ENCODE data around the gene TLR6.

TLR6 gene

GRCh38 chr4:38876636-38877035 lies 20.0 kb upstream of the TLR6 start:
- no peak for TF ChIP-seq CTCF (IDR thresholded peaks at IDR 0.05; ENCODE audit: control extremely low read depth, extremely low read depth, low read depth, missing control alignments)
- POLR2A ChIA-PET: interaction anchor here (0.7 kb wide), 1 partner anchor 145 kb away, joined by 3 read pairs; no protein-coding TSS in a partner anchor
- CTCF ChIA-PET: interaction anchor here (0.8 to 9.9 kb wide), 5 partner anchors 9 to 118 kb away, joined by 3 to 79 read pairs (median 4); no protein-coding TSS in a partner anchor
- DNase-seq (ENCODE audit: extremely low spot score): no peak

GRCh38 chr4:38873290-38873944 lies 16.8 kb upstream of the TLR6 start:
- no peak for DNase-seq (ENCODE audit: extremely low spot score)
- CTCF ChIA-PET: interaction anchor here (0.9 to 9.9 kb wide), 9 partner anchors 11 to 262 kb away, joined by 3 to 79 read pairs (median 4); no protein-coding TSS in a partner anchor
- POLR2A ChIA-PET: no interaction called here
- no peak for TF ChIP-seq CTCF (IDR thresholded peaks at IDR 0.05; ENCODE audit: control extremely low read depth, extremely low read depth, low read depth, missing control alignments)

- no peak for DNase-seq (ENCODE audit: extremely low spot score)
- POLR2A ChIA-PET: no interaction called here
- CTCF ChIA-PET: interaction anchor here (1.0 to 9.9 kb wide), 3 partner anchors 12 to 262 kb away, joined by 4 to 79 read pairs (median 6); no protein-coding TSS in a partner anchor
- TF ChIP-seq CTCF (IDR thresholded peaks at IDR 0.05; ENCODE audit: control extremely low read depth, extremely low read depth, low read depth, missing control alignments): no peak
Observed at GRCh38 chr4:38872620-38873019, 16.0 kb upstream of the TLR6 start.

- ChIA-PET POLR2A (no interaction called here), CTCF (interaction anchor here (1.1 to 3.9 kb wide), 2 partner anchors 11 to 17 kb away, joined by 3 to 20 read pairs; no protein-coding TSS in a partner anchor)
Observed at GRCh38 chr4:38871593-38871992, 15.0 kb upstream of the TLR6 start.

GRCh38 chr4:38870098-38870808 lies 13.6 kb upstream of the TLR6 start:
- DNase-seq (ENCODE audit: extremely low spot score): no peak
- CTCF ChIA-PET: interaction anchor here (1.3 to 3.9 kb wide), 5 partner anchors 9 to 264 kb away, joined by 3 to 20 read pairs (median 5); no protein-coding TSS in a partner anchor
- POLR2A ChIA-PET: interaction anchor here (0.6 kb wide), 2 partner anchors 67 to 375 kb away, joined by 3 to 4 read pairs; no protein-coding TSS in a partner anchor

More at GRCh38 chr4:38871593-38871992, 15.0 kb upstream of the TLR6 start:
- DNase-seq (ENCODE audit: extremely low spot score): no peak
- TF ChIP-seq CTCF (IDR thresholded peaks at IDR 0.05; ENCODE audit: control extremely low read depth, extremely low read depth, low read depth, missing control alignments): no peak

More at GRCh38 chr4:38870098-38870808, 13.6 kb upstream of the TLR6 start:
- TF ChIP-seq CTCF (IDR thresholded peaks at IDR 0.05; ENCODE audit: control extremely low read depth, extremely low read depth, low read depth, missing control alignments): no peak

All from GM10248 (cell line).